GM21619 (cell line): ENCODE results near the gene SPHKAP.
"Not testable (repeated sequence)": the region's sequence is repeated elsewhere in the genome, so short reads cannot be mapped to it uniquely, and the experiment has no call there.

ENCODE experiments used
- ATAC-seq: cut with Tn5 transposase; IDR thresholded peaks from one replicate; pipeline ENCODE4 v1.9.1; 2021; ENCODE audit not compliant: unreplicated experiment

Gene SPHKAP

GRCh38 chr2:228037915-228038314, 143.6 kb downstream of the SPHKAP start:
- ATAC-seq = no peak

GRCh38 chr2:228023619-228024018, 157.9 kb downstream of the SPHKAP start:
- no peak for ATAC-seq

GRCh38 chr2:228018311-228018710, 163.2 kb downstream of the SPHKAP start:
- ATAC-seq = no peak

- ATAC-seq = no peak
Measured at GRCh38 chr2:228017784-228018183, 163.7 kb downstream of the SPHKAP start.

- ATAC-seq = no peak
Measured at GRCh38 chr2:228016402-228016801, 165.1 kb downstream of the SPHKAP start.

GRCh38 chr2:228015741-228016140, 165.7 kb downstream of the SPHKAP start:
- no peak for ATAC-seq

GRCh38 chr2:227996366-227996765, 185.1 kb downstream of the SPHKAP start:
- ATAC-seq = no peak

GRCh38 chr2:227990937-227991336, 190.6 kb downstream of the SPHKAP start:
- ATAC-seq = no peak

- no peak for ATAC-seq
Measured at GRCh38 chr2:227973241-227973640, 208.2 kb downstream of the SPHKAP start.

- no peak for ATAC-seq
Measured at GRCh38 chr2:227971619-227972230, 209.8 kb downstream of the SPHKAP start.

GRCh38 chr2:227960317-227960716, 221.2 kb downstream of the SPHKAP start:
- ATAC-seq = no peak

- no peak for ATAC-seq
Measured at GRCh38 chr2:227942965-227943364, 238.5 kb downstream of the SPHKAP start.

- ATAC-seq = peak; percentile 69
Measured at GRCh38 chr2:227942021-227942420, 239.5 kb downstream of the SPHKAP start.

GRCh38 chr2:227939271-227940027, 242.0 kb downstream of the SPHKAP start:
- ATAC-seq = peak; percentile 47

- not testable (repeated sequence) for ATAC-seq
Measured at GRCh38 chr2:227936249-227936648, 245.2 kb downstream of the SPHKAP start.

GRCh38 chr2:227933884-227934283, 247.6 kb downstream of the SPHKAP start:
- no peak for ATAC-seq

- ATAC-seq = no peak
Measured at GRCh38 chr2:227932403-227932802, 249.1 kb downstream of the SPHKAP start.

- no peak for ATAC-seq
Measured at GRCh38 chr2:227932001-227932400, 249.5 kb downstream of the SPHKAP start.
